Muscle layer of colon (tissue), 2 donors: ENCODE measurements around the gene KCNK6.
"Not testable (repeated sequence)": the region's sequence is repeated elsewhere in the genome, so short reads cannot be mapped to it uniquely, and the experiment has no call there.

ENCODE experiments used
- H3K27ac ChIP-seq: one replicate; pipeline ENCODE4 v1.7.0; 2013; ENCODE audit warnings: low read depth, mild to moderate bottlenecking, low read length, moderate library complexity
- H3K27me3 ChIP-seq, 2 donors: one replicate each; pipeline ENCODE4 v1.7.0; 2013; ENCODE audit warnings: low read length in 2 of 2, mild to moderate bottlenecking in 2 of 2; ENCODE audit not compliant: insufficient read depth in 2 of 2, control insufficient read depth in 1 of 2
- H3K36me3 ChIP-seq: one replicate; pipeline ENCODE4 v1.7.0; 2013; ENCODE audit warnings: mild to moderate bottlenecking, low read length; ENCODE audit not compliant: insufficient read depth
- H3K4me1 ChIP-seq: one replicate; pipeline ENCODE4 v1.7.0; 2013; ENCODE audit warnings: mild to moderate bottlenecking, low read length; ENCODE audit not compliant: insufficient read depth
- H3K4me3 ChIP-seq, 2 donors: one replicate each; pipeline ENCODE4 v1.7.0; 2013; ENCODE audit warnings: low read length in 2 of 2, low read depth in 1 of 2, mild to moderate bottlenecking in 1 of 2, moderate library complexity in 1 of 2
- H3K9ac ChIP-seq: one replicate; pipeline ENCODE4 v1.7.0; 2013; ENCODE audit warnings: low read length
- H3K9me3 ChIP-seq: one replicate; pipeline ENCODE4 v1.7.0; 2013; ENCODE audit warnings: mild to moderate bottlenecking, low read length
- donor health status: abdominal sarcoma.
- donor health status: Adenocarcinoma of cecum.

KCNK6 gene

DNA sequence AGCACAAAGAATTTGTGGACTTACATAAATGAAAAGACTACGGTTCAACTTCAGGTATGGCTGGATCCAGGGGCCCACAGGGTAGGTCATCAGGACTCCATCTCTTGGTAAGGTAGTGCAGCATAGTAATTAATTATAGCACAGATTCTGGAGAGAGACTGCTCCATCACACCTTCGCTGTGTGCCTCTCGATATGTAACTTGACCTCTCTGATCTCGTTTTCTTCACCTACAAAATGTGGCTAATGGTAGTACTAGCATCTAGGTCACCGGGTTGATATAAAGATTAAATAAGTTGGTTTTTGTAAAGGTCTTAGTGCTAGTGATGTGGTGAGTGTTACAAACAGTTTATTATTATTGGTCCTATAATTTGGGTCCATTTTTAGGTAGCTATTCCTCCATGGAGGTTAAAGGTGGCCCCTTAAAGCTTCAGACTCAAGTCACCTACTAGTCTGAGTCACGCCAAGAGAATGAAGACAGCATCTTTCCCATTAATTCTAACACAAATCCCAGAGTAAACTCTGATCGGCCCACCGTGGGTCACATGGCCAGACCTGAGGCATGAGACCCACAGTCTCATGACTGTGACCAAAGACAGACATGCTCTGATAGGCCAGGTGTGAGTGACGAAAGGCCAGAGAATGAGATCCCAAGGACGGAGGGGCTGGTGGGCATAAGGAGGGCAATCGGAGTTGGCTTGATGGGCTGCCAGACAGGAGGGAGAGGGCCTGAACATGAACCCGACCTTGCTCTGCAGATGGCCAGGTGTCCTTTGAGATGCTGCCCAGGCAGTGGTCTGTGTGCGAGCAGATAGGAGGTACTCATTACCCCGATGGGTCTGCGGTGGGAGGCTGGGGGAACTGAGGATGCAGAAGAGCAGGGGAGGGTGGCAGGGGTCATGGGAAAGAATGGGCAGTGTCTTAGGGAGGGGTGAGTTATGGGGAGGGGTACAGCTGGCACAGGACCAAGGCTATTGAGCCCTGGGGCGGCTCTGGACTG, 36.4 kb downstream of the KCNK6 start:
- Histone ChIP-seq H3K9ac (no peak overlapping the region), H3K27ac (no peak overlapping the region), H3K36me3 (no peaks in the 10 kb centered on the region), H3K9me3 (no peaks in the 10 kb centered on the region), H3K27me3 (peaks cover 21 to 52% of the 10 kb centered on the region in 2 donors), H3K4me1 (peaks cover 2% of the 10 kb centered on the region), H3K4me3 (no peak overlapping the region)

GRCh38 chr19:38358071-38358470, 38.4 kb downstream of the KCNK6 start:
- H3K36me3 ChIP-seq = no peaks in the 10 kb centered on the region
- H3K27ac ChIP-seq = no peak overlapping the region
- H3K4me1 ChIP-seq = peaks cover 12% of the 10 kb centered on the region
- H3K4me3 ChIP-seq = no peak overlapping the region
- H3K9ac ChIP-seq = no peak overlapping the region
- no peaks in the 10 kb centered on the region for H3K9me3 ChIP-seq
- peaks cover 15 to 56% of the 10 kb centered on the region in 2 donors for H3K27me3 ChIP-seq

GRCh38 chr19:38359242-38360021, 39.8 kb downstream of the KCNK6 start:
- Histone ChIP-seq H3K4me3 (no peak overlapping the region), H3K9ac (no peak overlapping the region), H3K4me1 (peaks cover 12% of the 10 kb centered on the region), H3K27ac (no peak overlapping the region), H3K9me3 (no peaks in the 10 kb centered on the region), H3K27me3 (peaks cover 15 to 54% of the 10 kb centered on the region in 2 donors), H3K36me3 (no peaks in the 10 kb centered on the region)

DNA sequence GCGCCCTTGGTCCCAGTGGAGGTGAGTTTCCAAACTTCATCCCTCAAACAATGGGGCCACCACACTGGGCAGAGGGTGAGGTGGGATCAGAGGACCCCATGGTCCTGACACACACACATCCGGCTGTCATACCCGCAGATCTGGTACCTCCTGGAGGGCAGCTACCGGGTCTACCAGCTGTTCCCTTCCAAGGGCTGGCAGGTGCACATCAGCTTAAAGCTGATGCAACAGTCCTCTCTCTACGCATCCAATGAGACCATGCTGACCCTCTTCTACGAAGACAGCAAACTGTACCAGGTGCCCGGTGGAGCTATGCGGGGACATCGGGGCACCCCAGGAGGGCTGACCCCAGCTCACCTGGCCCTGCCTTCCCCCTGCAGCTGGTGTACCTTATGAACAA, 40.7 kb downstream of the KCNK6 start:
- Histone ChIP-seq H3K9ac (no peak overlapping the region), H3K9me3 (no peaks in the 10 kb centered on the region), H3K27me3 (peaks cover 15 to 56% of the 10 kb centered on the region in 2 donors), H3K36me3 (no peaks in the 10 kb centered on the region), H3K27ac (no peak overlapping the region), H3K4me1 (peaks cover 12% of the 10 kb centered on the region), H3K4me3 (no peak overlapping the region)

- Histone ChIP-seq H3K4me1 (peaks cover 12% of the 10 kb centered on the region), H3K27me3 (peaks cover 15 to 60% of the 10 kb centered on the region in 2 donors), H3K9ac (no peak overlapping the region), H3K27ac (no peak overlapping the region), H3K4me3 (peak overlapping the region; percentile 41 to 42), H3K9me3 (no peaks in the 10 kb centered on the region), H3K36me3 (no peaks in the 10 kb centered on the region)
These were observed 41.4 kb downstream of the KCNK6 start for GRCh38 chr19:38360839-38361631.

DNA sequence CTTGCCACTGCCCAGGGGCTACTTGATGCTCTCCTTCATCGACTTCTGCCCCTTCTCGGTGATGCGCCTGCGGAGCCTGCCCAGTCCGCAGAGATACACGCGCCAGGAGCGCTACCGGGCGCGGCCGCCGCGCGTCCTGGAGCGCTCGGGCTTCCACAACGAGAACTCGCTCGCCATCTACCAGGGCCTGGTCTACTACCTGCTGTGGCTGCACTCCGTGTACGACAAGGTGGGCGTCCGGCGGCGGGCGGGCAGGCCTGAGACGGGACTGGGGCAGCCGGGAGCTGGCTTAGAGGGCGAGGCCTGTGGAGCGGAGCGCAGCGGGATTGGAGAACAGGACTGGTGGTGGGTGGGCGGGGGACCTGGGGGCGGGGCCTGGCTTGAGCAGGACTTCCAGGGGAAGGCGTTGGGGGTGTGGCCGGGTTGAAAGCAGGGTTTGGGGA, 42.0 kb downstream of the KCNK6 start:
- Histone ChIP-seq H3K4me3 (peak overlapping the region; percentile 41 to 42), H3K9ac (no peak overlapping the region), H3K27me3 (peaks cover 15 to 54% of the 10 kb centered on the region in 2 donors), H3K36me3 (no peaks in the 10 kb centered on the region), H3K9me3 (no peaks in the 10 kb centered on the region), H3K4me1 (peaks cover 12% of the 10 kb centered on the region), H3K27ac (no peak overlapping the region)

- peak overlapping the region in 1 of 2 donors; percentile 42 for H3K4me3 ChIP-seq
- H3K36me3 ChIP-seq = no peaks in the 10 kb centered on the region
- H3K27me3 ChIP-seq = peaks cover 15 to 49% of the 10 kb centered on the region in 2 donors
- H3K4me1 ChIP-seq = peaks cover 12% of the 10 kb centered on the region
- H3K9ac ChIP-seq = no peak overlapping the region
- H3K27ac ChIP-seq = no peak overlapping the region
- no peaks in the 10 kb centered on the region for H3K9me3 ChIP-seq
These were observed 42.7 kb downstream of the KCNK6 start for GRCh38 chr19:38362076-38362945.

DNA sequence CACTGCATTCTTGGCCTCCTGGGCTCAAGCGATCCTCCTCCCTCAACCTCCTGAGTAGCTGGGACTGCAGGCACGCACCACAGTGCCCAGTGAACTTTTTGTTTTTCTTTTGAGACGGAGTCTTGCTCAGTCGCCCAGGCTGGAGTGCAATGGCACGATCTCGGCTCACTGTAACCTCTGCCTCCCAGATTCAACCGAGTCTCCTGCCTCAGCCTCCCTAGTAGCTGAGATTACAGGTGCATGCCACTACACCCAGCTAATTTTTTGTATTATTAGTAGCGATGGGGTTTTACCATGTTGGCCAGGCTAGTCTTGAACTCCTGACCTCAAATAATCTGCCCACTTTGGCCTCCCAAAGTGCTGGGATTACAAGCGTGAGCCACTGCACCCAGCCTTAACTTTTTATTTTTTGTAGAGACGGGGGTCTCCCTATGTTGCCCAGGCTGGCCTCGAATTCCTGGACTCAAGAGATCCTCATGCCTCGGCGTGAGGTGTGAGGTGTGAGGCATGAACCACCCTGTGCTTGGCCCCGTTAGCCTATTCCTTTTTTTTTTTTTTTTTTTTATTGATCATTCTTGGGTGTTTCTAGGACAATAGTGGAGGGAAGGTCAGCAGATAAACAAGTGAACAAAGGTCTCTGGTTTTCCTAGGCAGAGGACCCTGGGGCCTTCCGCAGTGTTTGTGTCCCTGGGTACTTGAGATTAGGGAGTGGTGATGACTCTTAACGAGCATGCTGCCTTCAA, 43.5 kb downstream of the KCNK6 start:
- not testable (repeated sequence) for H3K36me3 ChIP-seq, H3K27ac ChIP-seq, H3K9ac ChIP-seq, H3K9me3 ChIP-seq, H3K4me3 ChIP-seq
- Histone ChIP-seq H3K4me1 (peaks cover 12% of the 10 kb centered on the region), H3K27me3 (peaks cover 15 to 44% of the 10 kb centered on the region in 2 donors)

- Histone ChIP-seq H3K27ac (no peak overlapping the region), H3K36me3 (no peaks in the 10 kb centered on the region), H3K4me3 (no peak overlapping the region), H3K4me1 (peaks cover 6% of the 10 kb centered on the region), H3K27me3 (peaks cover 0 to 15% of the 10 kb centered on the region in 2 donors), H3K9ac (no peak overlapping the region), H3K9me3 (no peaks in the 10 kb centered on the region)
These were observed 47.4 kb downstream of the KCNK6 start for GRCh38 chr19:38367041-38367440.

- Histone ChIP-seq H3K27ac (no peak overlapping the region), H3K9me3 (no peaks in the 10 kb centered on the region), H3K4me3 (no peak overlapping the region), H3K36me3 (no peaks in the 10 kb centered on the region), H3K9ac (no peak overlapping the region), H3K27me3 (peaks cover 0 to 6% of the 10 kb centered on the region in 2 donors), H3K4me1 (no peaks in the 10 kb centered on the region)
These were observed 49.9 kb downstream of the KCNK6 start for GRCh38 chr19:38369584-38369983.
